NCI-H2227 (cell line): ENCODE results near the gene C1orf198.

Experiments
- DNase-seq: peaks from one replicate; lab custom pipeline; 2025; ENCODE audit not compliant: unreplicated experiment; lab: John Stamatoyannopoulos, UW

The C1orf198 gene

GRCh38 chr1:230790026-230790425, 78.3 kb downstream of the C1orf198 start:
- DNase-seq, result no peak

GRCh38 chr1:230788561-230789275, 79.6 kb downstream of the C1orf198 start:
- DNase-seq, result no peak

- no peak for DNase-seq
Observed at GRCh38 chr1:230787471-230787870, 80.8 kb downstream of the C1orf198 start.
